Hepatocyte (in vitro differentiated cells): ENCODE measurements around the gene TMEM107.

ENCODE experiments used
- CTCF ChIP-seq: fragments of 200-600 bp; sonication (generic); IDR thresholded peaks from 2 replicates; pipeline ENCODE4 v1.5.1; 2016; ENCODE audit warnings: antibody characterized with exemption, mild to moderate bottlenecking; ENCODE audit not compliant: poor library complexity
- EZH2 ChIP-seq: fragments of 200-600 bp; sonication (generic); IDR thresholded peaks from 2 replicates; pipeline ENCODE4 v1.6.1; 2016; ENCODE audit warnings: antibody characterized with exemption, mild to moderate bottlenecking, borderline replicate concordance
- EZH2phosphoT487 ChIP-seq: fragments of 200-600 bp; sonication (generic); IDR thresholded peaks from one replicate; pipeline ENCODE4 v1.6.1; 2018; ENCODE audit warnings: antibody characterized with exemption, mild to moderate bottlenecking, low read depth, moderate library complexity; ENCODE audit not compliant: unreplicated experiment, severe bottlenecking

- TF ChIP-seq CTCF (no peak), EZH2phosphoT487 (no peak), EZH2 (no peak)
Measured at GRCh38 chr17:8206536-8206935, 30.4 kb upstream of the TMEM107 start.
